Activated CD4-positive, alpha-beta T cell treated with anti-CD3 and anti-CD28 coated beads for 1 hour (primary cell): Measurements from ENCODE around the gene DBN1.
A peak's percentile ranks its signal among the peaks of the same experiment; 100 is the strongest.

ENCODE experiments used
- DNase-seq: peaks from one replicate; pipeline ENCODE4 v3.0.0-alpha.2; 2020

The DBN1 gene

GRCh38 chr5:177504086-177505056 lies 30.9 kb upstream of the DBN1 start:
- no peak for DNase-seq

- no peak for DNase-seq
Observed at GRCh38 chr5:177503351-177504085, 30.1 kb upstream of the DBN1 start.

GRCh38 chr5:177502886-177503285 lies 29.5 kb upstream of the DBN1 start:
- no peak for DNase-seq

- no peak for DNase-seq
Observed at GRCh38 chr5:177501874-177502678, 28.6 kb upstream of the DBN1 start.

- DNase-seq, result peak; percentile 76
Observed at GRCh38 chr5:177500685-177501522, 27.5 kb upstream of the DBN1 start.

- no peak for DNase-seq
Observed at GRCh38 chr5:177499842-177500241, 26.4 kb upstream of the DBN1 start.

GRCh38 chr5:177498013-177498787 lies 24.8 kb upstream of the DBN1 start:
- DNase-seq, result no peak

GRCh38 chr5:177497292-177498012 lies 24.0 kb upstream of the DBN1 start, which contains the start of gene PDLIM7:
Gene PDLIM7 (minus strand): TSS chr5:177497604. CDS start chr5:177496512, 1,092 bp downstream.
- peak; percentile 90 for DNase-seq

- no peak for DNase-seq
Observed at GRCh38 chr5:177496727-177497291, 23.4 kb upstream of the DBN1 start.

GRCh38 chr5:177496070-177496726 lies 22.8 kb upstream of the DBN1 start:
- DNase-seq, result no peak

GRCh38 chr5:177495243-177496060 lies 22.0 kb upstream of the DBN1 start:
- DNase-seq, result no peak

GRCh38 chr5:177494346-177495195 lies 21.1 kb upstream of the DBN1 start:
- no peak for DNase-seq

GRCh38 chr5:177493795-177494345 lies 20.4 kb upstream of the DBN1 start:
- DNase-seq, result no peak

GRCh38 chr5:177492841-177493240 lies 19.4 kb upstream of the DBN1 start:
- DNase-seq, result no peak

GRCh38 chr5:177491983-177492746 lies 18.7 kb upstream of the DBN1 start:
- DNase-seq, result no peak

- no peak for DNase-seq
Observed at GRCh38 chr5:177491429-177491945, 18.1 kb upstream of the DBN1 start.
